Stimulated activated memory B cell treated with anti-CD40 and anti-IgM and Interleukin-4, amounts not matched to agents 10 μg/mL and 1 μg/mL and 100 μg/mL, for 72 hours (primary cell): ENCODE measurements around the gene RPL3.
"Not testable (repeated sequence)": the region's sequence is repeated elsewhere in the genome, so short reads cannot be mapped to it uniquely, and the experiment has no call there.

Source experiments
- ATAC-seq: fragments of 150-1000 bp; cut with Tn5 transposase; 2 replicates; pipeline ENCODE4 v1.10.0; 2021
- H3K27ac Mint-ChIP-seq: one replicate; pipeline ENCODE4 v1.8.0; 2022; ENCODE audit warnings: mild to moderate bottlenecking, mixed read lengths
- H3K27me3 Mint-ChIP-seq: one replicate; pipeline ENCODE4 v1.8.0; 2022; ENCODE audit warnings: mixed read lengths
- H3K36me3 Mint-ChIP-seq: one replicate; pipeline ENCODE4 v1.8.0; 2022; ENCODE audit warnings: mixed read lengths
- H3K4me1 Mint-ChIP-seq: one replicate; pipeline ENCODE4 v1.8.0; 2022; ENCODE audit warnings: mixed read lengths
- H3K4me3 Mint-ChIP-seq: one replicate; pipeline ENCODE4 v1.8.0; 2022; ENCODE audit warnings: mild to moderate bottlenecking, moderate library complexity, mixed read lengths
- H3K9me3 Mint-ChIP-seq: one replicate; pipeline ENCODE4 v1.8.0; 2022; ENCODE audit warnings: mixed read lengths

RPL3 gene

DNA sequence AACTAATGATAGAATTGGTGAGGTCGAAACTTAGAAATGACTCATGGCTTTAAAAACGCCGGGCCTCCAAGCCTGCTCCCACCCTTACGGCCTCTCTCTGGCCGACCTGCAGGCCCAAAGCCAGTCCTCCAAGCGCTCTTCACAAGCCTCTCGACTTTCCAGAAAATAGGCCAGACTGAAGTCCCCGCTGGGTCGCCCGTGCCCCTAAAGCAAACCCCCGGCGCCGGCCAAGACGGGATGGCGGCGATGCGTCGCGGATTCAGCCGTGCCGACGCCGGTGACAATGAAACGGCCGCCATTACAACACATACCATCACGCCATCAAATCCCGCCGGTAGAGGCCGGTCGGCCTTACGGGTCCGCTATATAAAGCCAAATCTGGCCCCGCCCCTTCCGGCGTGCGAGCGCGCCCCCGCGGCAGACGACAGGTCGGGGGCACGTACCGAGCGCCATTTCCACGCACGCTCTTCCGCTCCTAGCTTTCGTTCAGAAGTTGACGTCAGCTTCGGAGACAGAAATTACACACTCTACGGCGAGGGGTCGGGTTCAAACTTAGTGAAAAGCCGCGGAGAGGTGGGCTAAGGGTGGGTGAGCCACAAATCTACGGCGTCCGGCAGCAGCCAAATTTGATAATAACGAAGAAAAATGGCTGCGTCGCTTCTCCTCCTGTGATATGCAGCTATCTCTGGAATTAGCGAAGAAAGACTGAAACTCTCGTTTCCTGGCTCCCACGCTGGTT lies at the start of gene RPL3:
Gene RPL3, minus strand, starts transcription at position 340 of the 739 bp plus-strand sequence. Its CDS starts 26 bp downstream, at position 314.
- no peaks in the 10 kb centered on the region for H3K9me3 Mint-ChIP-seq
- peak within 1 kb of the TSS; percentile 100 for H3K4me3 Mint-ChIP-seq
- ATAC-seq, result peak; percentile 94

DNA sequence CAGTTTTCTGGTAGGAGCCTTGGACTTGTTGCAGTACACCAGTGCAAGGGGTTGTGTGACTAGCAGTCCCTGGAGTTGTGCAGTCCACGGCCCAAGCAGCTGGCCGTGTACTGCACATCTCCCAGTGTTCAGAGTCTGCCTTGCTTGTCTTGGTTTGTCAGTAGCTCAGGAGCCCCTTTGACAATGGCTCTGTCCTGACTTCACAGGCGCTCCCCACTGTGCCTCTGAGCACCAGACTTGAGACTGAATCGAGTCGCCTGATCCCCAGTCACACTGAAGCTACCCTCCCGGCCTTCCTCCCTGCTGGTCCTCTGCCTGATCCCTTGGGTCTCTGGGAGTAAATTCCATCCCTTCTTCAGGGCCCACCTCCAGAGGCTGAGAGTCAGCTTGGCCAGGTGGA lies 49.8 kb upstream of the RPL3 start:
- Mint-ChIP-seq H3K9me3 (no peaks in the 10 kb centered on the region), H3K4me3 (no peak overlapping the region), H3K4me1 (peaks cover 42% of the 10 kb centered on the region), H3K27ac (peak overlapping the region; percentile 39), H3K36me3 (no peaks in the 10 kb centered on the region), H3K27me3 (no peaks in the 10 kb centered on the region)
- no peak for ATAC-seq

More for the DNA sequence above, at the start of gene RPL3:
- H3K27ac Mint-ChIP-seq, result peak within 1 kb of the TSS; percentile 99
- H3K27me3 Mint-ChIP-seq, result no peaks in the 10 kb centered on the region
- peaks cover 55% of the 10 kb centered on the region for H3K4me1 Mint-ChIP-seq
- H3K36me3 Mint-ChIP-seq, result peaks cover 50% of the 10 kb centered on the region

DNA sequence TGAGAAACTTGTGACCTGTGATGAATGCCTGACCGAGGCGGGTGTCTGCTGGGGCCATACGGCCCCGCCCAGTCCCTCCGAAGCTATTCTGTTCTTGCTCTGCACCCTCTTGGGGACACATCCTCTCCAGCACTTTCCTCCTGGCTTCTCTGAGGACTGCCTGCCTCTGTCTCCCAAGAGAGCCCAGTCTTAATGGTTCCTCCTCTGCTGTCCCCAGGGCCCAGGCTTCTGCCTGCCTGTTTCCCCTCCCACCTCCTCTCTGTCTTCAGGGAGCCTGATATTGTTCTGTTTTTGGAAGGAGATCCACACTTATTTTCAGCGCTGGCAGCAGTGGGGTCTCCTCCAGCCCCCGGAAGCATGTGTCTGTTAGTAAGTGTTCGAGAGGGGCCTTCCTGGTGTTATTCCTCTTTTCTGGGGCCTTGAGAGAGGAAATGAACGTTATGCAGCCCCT lies 49.1 kb upstream of the RPL3 start:
- Mint-ChIP-seq H3K36me3 (no peaks in the 10 kb centered on the region), H3K4me1 (peaks cover 46% of the 10 kb centered on the region), H3K27ac (peak overlapping the region; percentile 39), H3K9me3 (no peaks in the 10 kb centered on the region), H3K4me3 (peak overlapping the region; percentile 27), H3K27me3 (no peaks in the 10 kb centered on the region)
- no peak for ATAC-seq

DNA sequence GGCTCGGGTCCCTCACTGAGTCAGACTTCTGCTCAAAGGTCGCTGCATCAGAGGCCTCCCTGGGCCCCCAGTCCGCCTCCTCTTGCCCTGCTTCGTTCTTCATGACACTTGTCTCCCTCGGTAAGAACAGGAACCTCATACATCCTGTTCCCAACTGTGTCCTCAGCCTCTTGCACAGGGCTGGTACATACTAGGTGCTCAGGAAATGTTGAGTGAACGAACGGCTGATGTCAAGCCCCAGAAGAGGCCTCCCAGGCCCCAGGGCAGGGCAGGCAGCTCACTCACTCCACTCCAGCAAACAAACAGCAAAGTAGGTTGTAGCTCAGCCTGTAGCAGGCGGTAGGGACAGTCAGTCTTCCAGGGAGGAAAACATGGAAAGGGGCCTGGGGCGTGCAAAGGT lies 47.6 kb upstream of the RPL3 start:
- H3K36me3 Mint-ChIP-seq, result no peaks in the 10 kb centered on the region
- no peaks in the 10 kb centered on the region for H3K27me3 Mint-ChIP-seq
- H3K4me1 Mint-ChIP-seq, result peaks cover 52% of the 10 kb centered on the region
- no peak for ATAC-seq
- H3K4me3 Mint-ChIP-seq, result no peak overlapping the region
- no peaks in the 10 kb centered on the region for H3K9me3 Mint-ChIP-seq
- no peak overlapping the region for H3K27ac Mint-ChIP-seq

DNA sequence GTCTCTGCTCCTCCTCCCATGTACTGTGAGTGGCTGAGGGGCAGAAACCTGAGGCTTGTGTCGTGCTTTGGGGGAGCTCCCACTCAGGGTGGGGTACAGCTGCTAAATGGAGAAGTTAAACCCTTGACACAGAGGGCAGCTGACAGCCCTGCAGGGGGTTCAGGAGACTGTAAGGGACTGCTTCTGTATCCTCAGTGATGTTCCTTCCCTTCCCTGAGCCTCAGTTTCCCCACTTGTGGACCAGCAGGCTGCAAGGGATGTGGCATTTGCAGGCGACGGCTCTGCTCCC lies 46.0 kb upstream of the RPL3 start:
- ATAC-seq, result no peak
- peak overlapping the region; percentile 14 for H3K27ac Mint-ChIP-seq
- H3K36me3 Mint-ChIP-seq, result no peaks in the 10 kb centered on the region
- H3K4me3 Mint-ChIP-seq, result no peak overlapping the region
- H3K9me3 Mint-ChIP-seq, result no peaks in the 10 kb centered on the region
- no peaks in the 10 kb centered on the region for H3K27me3 Mint-ChIP-seq
- peaks cover 54% of the 10 kb centered on the region for H3K4me1 Mint-ChIP-seq

DNA sequence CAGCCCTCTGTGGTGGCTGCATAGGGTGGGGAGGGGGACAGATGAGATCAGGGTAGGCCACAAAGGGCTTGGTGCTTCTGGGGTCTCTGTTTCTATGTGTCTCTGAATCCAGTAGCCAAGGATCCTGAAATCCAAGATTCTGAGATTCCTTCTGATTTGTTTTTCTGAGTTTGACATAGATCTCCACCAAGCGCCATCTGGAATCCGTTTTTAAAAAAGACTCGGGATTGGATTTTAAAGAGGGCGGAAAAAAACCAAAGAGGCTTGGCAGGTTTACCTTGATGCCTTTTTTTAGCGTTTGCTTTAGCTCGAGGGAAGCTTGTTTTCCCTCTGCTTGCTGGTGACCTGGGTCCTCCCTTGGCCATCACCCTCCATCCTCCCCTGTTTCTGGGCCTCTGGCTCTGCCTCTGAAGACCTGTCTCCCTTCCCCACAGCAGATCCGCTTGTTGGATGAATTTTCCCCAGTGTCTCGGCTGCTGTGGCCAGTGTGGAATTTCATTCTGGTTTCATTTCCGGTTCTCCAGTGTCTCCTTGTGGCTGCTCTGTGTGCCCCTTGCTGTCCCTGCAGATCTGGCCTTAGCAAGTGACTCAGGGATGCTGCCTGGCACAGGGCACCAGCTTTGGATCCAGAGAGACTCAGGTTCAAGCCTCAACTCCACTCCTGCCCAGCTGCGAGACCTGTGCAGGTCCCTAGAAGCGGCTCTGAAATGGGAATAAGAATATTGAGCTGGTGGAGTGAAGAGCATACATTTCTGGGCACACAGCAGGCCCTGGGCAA lies 45.5 kb upstream of the RPL3 start:
- H3K27ac Mint-ChIP-seq, result peak overlapping the region; percentile 14
- H3K4me3 Mint-ChIP-seq, result no peak overlapping the region
- H3K9me3 Mint-ChIP-seq, result no peaks in the 10 kb centered on the region
- H3K4me1 Mint-ChIP-seq, result peaks cover 59% of the 10 kb centered on the region
- ATAC-seq, result no peak
- H3K27me3 Mint-ChIP-seq, result no peaks in the 10 kb centered on the region
- H3K36me3 Mint-ChIP-seq, result peaks cover 5% of the 10 kb centered on the region

DNA sequence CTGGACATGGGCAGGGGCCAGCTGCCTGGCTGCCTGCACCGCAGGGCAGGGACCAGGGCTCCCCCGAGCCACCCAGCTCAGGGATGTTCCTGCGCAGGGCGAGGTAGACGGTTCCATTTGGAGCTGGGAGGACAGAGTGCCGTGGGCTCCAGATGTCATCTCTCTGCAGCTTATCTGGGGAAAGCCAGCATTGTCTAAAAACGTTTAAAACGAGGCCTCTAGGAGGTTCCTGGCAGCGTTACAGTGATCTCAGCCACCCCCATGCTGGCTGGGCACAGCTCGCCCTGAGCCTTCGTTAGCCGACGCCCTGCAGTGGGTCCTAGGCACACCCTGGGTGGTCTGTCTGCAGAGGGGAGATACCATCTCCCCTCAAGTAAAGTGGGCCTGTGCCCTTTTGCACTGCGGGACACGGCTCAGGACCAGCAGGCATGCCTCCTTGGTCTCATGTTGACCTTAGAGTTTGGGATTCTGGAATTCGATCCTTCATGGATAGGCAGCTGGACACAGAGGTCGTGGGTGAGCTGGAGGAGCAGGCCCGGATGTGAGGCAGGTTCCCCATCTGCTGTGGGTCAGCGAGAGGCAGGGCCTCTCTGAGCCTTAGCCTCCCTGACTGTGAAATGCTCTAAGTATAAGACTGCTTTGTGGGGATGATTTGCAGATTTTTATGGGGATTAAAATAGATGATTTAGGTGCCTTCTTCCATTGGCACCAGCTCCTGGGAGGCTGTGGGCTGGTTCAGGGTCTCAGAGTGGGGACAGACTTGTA lies 44.5 kb upstream of the RPL3 start:
- no peak for ATAC-seq
- Mint-ChIP-seq H3K36me3 (peaks cover 9% of the 10 kb centered on the region), H3K27ac (no peak overlapping the region), H3K4me1 (peaks cover 55% of the 10 kb centered on the region), H3K9me3 (no peaks in the 10 kb centered on the region), H3K27me3 (no peaks in the 10 kb centered on the region), H3K4me3 (no peak overlapping the region)

DNA sequence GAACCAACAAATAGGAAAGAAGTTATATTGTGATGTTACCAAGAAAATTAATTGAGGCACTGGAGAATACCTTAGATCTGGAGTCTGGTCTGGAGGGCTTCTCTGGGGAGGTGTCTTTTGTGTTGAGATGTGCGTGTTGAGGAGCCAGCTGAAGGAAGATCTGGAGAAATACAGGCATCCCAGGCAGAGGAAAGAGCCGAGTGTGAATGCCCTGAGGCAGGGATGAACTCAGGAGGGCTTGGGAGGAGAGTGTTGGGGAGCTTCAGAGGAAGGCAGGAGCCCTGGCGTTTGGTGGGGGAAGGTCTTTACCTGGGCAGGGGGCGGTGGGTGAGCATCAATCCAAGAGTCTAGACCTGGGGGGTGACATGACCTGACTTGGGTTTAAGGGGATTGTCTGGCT lies 43.5 kb upstream of the RPL3 start:
- Mint-ChIP-seq H3K4me1 (peaks cover 45% of the 10 kb centered on the region), H3K4me3 (no peak overlapping the region), H3K9me3 (no peaks in the 10 kb centered on the region), H3K27me3 (no peaks in the 10 kb centered on the region), H3K27ac (no peak overlapping the region), H3K36me3 (peaks cover 9% of the 10 kb centered on the region)
- ATAC-seq, result no peak

DNA sequence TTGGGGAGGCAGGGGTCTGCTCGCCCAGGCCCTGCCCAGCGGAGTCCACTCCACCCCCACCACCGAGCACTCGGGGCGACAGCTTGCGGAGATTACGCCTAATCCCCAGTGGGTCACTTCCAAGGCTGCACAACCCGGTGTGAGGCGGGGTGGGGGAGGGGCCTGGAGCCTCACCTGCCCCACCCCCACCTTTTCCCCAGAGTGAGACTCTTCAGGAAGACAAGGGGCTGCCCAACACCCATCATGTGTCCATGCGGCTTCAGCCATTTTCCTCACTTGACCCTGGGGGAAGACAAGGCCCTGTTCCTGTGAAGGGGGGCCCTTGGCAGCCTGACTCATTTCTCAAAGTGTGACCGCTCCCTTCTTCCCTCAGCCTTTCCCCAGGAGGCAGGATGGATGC lies 42.8 kb upstream of the RPL3 start:
- H3K9me3 Mint-ChIP-seq, result no peaks in the 10 kb centered on the region
- H3K36me3 Mint-ChIP-seq, result peaks cover 9% of the 10 kb centered on the region
- ATAC-seq, result no peak
- no peak overlapping the region for H3K27ac Mint-ChIP-seq
- H3K4me1 Mint-ChIP-seq, result peaks cover 42% of the 10 kb centered on the region
- no peak overlapping the region for H3K4me3 Mint-ChIP-seq
- H3K27me3 Mint-ChIP-seq, result no peaks in the 10 kb centered on the region

DNA sequence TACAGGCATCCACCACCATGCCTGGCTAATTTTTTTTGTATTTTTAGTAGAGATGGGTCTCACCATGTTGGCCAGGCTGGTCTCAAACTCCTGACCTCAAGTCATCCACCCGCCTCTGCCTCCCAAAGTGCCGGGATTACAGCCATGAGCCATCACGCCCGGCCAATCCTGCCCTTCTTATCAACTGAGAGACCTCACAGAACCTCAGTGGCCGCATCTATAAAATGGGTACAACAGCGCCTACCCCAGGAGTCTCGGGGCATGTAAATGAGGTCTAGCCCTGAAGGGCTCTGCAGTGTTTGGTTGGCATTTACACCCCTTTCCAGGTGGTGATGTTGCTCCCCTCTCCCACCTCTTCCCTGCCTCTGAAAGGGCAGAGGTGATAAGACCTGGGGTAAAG lies 42.1 kb upstream of the RPL3 start:
- H3K4me1 Mint-ChIP-seq, result peaks cover 35% of the 10 kb centered on the region
- H3K36me3 Mint-ChIP-seq, result peaks cover 9% of the 10 kb centered on the region
- ATAC-seq, result no peak
- no peaks in the 10 kb centered on the region for H3K27me3 Mint-ChIP-seq
- H3K27ac Mint-ChIP-seq, result no peak overlapping the region
- H3K9me3 Mint-ChIP-seq, result no peaks in the 10 kb centered on the region
- H3K4me3 Mint-ChIP-seq, result no peak overlapping the region

DNA sequence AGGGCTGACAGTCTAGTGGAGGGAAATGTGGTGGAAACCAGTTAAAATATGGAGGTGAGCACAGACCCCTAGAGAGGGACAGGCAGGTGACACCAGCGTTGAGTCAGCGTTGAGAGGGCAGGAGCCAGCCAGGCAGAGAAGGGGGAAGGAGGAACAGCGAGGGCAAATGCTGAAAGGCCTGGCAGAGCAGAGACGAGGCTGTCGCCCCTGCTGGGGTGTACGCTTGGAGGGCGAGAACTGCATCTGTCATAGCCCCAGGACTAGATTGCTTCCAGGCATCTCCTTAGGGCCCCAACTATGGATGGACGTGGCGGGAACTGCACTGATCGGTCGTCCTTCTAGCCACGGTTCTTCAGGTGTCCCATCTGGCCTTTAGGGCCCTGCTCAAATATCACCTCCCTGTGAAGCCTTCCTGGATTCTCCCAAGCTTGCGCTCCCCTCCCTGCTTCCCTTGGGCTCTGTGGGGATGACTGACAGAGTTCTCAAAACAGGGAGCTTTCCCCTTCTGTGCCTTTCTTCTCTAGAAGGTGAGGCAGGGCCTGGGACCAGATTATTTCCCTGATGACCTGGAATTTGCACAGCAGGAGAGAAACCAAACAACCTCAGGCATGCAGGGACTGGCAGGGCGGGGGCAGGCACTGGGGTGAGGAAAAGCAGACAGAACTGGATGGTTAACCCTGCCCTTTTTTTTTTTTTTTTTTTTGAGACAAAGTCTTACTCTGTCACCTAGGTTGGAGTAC lies 41.4 kb upstream of the RPL3 start:
- Mint-ChIP-seq H3K27ac (no peak overlapping the region), H3K4me3 (no peak overlapping the region), H3K4me1 (peaks cover 35% of the 10 kb centered on the region)

DNA sequence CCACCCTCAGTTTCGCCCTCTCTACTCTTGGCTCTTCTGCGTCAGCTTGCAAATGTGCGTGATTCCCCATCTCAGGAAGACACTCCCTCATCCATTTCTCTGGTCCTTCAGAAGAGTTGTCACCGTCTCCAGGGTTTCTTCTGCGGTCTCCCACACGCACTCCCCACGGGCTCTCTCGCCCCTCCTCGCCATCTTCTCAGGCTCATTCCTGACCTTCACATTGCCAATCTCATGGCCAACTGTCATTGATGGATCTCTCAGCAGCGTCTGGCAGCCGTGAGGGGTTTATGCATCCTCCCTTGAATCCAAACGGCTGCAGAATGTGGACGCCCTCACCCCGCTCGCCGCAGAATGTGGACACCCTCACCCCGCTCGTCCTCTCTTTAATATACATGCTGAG lies 40.8 kb upstream of the RPL3 start:
- Mint-ChIP-seq H3K27ac (peak overlapping the region; percentile 6), H3K4me1 (peaks cover 29% of the 10 kb centered on the region), H3K9me3 (no peaks in the 10 kb centered on the region), H3K36me3 (peaks cover 9% of the 10 kb centered on the region), H3K27me3 (no peaks in the 10 kb centered on the region), H3K4me3 (no peak overlapping the region)
- ATAC-seq, result no peak

More for the DNA sequence above, 41.4 kb upstream of the RPL3 start:
- no peak for ATAC-seq
- H3K27me3 Mint-ChIP-seq, result no peaks in the 10 kb centered on the region
- H3K36me3 Mint-ChIP-seq, result peaks cover 9% of the 10 kb centered on the region
- H3K9me3 Mint-ChIP-seq, result no peaks in the 10 kb centered on the region

DNA sequence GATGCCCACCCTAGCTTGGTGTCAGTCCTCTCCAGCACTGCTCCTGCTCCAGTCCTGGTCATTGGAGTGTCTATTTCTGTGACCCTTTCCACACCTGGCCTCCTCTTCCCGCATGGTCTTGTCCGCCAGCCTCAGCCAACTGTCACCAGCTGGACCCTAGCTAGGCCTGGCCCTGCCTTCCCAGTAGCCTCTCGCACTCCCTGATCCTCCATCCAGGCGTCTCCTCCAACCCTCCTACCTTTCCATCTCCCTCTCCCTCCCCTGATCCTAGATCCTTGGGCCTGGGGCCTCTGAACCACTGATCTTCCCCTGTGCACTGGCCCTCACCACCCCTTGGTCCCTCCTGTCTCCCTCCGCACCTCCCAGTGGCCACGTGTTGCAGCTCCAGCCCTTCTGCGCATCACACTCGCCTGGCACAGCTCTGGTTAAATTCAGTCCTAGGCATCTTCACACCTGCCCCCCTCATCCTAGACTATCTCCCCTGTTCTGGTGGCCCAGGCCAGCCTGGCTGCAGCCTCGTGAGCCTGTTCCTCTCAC lies 40.3 kb upstream of the RPL3 start:
- Mint-ChIP-seq H3K4me1 (peaks cover 24% of the 10 kb centered on the region), H3K27me3 (no peaks in the 10 kb centered on the region), H3K9me3 (no peaks in the 10 kb centered on the region), H3K36me3 (peaks cover 9% of the 10 kb centered on the region), H3K27ac (peak overlapping the region; percentile 6), H3K4me3 (no peak overlapping the region)
- ATAC-seq, result no peak

DNA sequence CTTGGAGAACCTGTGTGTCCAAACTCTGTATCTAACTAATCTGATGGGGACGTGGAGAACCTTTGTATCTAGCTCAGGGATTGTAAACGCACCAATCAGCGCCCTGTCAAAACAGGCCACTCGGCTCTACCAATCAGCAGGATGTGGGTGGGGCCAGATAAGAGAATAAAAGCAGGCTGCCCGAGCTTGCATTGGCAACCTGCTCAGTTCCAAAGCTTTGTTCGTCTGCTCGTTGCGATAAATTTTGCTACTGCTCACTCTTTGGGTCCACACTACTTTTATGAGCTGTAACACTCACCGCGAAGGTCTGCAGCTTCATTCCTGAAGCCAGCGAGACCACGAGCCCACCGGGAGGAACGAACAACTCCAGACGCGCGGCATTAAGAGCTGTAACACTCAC lies 38.8 kb upstream of the RPL3 start:
- not testable (repeated sequence) for H3K9me3 Mint-ChIP-seq, H3K4me3 Mint-ChIP-seq, ATAC-seq, H3K36me3 Mint-ChIP-seq, H3K27ac Mint-ChIP-seq, H3K27me3 Mint-ChIP-seq
- peaks cover 12% of the 10 kb centered on the region for H3K4me1 Mint-ChIP-seq
